ENCODE data around the gene USP25.

USP25 gene

GRCh38 chr21:15768045-15768601, 38.3 kb downstream of the USP25 start:
- no peak for DNase-seq

- no peak for DNase-seq
These were observed 39.1 kb downstream of the USP25 start for GRCh38 chr21:15768853-15769252.

GRCh38 chr21:15771311-15771710, 41.5 kb downstream of the USP25 start:
- no peak for DNase-seq

GRCh38 chr21:15772654-15773053, 42.9 kb downstream of the USP25 start:
- no peak for DNase-seq

GRCh38 chr21:15774590-15774989, 44.8 kb downstream of the USP25 start:
- no peak for DNase-seq

- DNase-seq, result no peak
These were observed 45.5 kb downstream of the USP25 start for GRCh38 chr21:15775291-15775690.

- DNase-seq, result no peak
These were observed 46.2 kb downstream of the USP25 start for GRCh38 chr21:15775981-15776380.

GRCh38 chr21:15776818-15777217, 47.0 kb downstream of the USP25 start:
- DNase-seq, result no peak

GRCh38 chr21:15781986-15782385, 52.2 kb downstream of the USP25 start:
- no peak for DNase-seq

- no peak for DNase-seq
These were observed 59.2 kb downstream of the USP25 start for GRCh38 chr21:15788847-15789523.

- no peak for DNase-seq
These were observed 63.3 kb downstream of the USP25 start for GRCh38 chr21:15793109-15793508.

GRCh38 chr21:15793550-15794235, 63.9 kb downstream of the USP25 start:
- DNase-seq, result no peak

- no peak for DNase-seq
These were observed 64.6 kb downstream of the USP25 start for GRCh38 chr21:15794277-15794912.

GRCh38 chr21:15795533-15795932, 65.8 kb downstream of the USP25 start:
- no peak for DNase-seq

- no peak for DNase-seq
These were observed 68.0 kb downstream of the USP25 start for GRCh38 chr21:15797577-15798363.

GRCh38 chr21:15801352-15801863, 71.6 kb downstream of the USP25 start:
- no peak for DNase-seq

GRCh38 chr21:15804247-15805005, 74.6 kb downstream of the USP25 start:
- DNase-seq, result no peak

- no peak for DNase-seq
These were observed 79.3 kb downstream of the USP25 start for GRCh38 chr21:15809065-15809464.

- no peak for DNase-seq
These were observed 80.0 kb downstream of the USP25 start for GRCh38 chr21:15809818-15810217.

GRCh38 chr21:15815285-15815684, 85.5 kb downstream of the USP25 start:
- DNase-seq, result no peak

GRCh38 chr21:15820327-15820726, 90.5 kb downstream of the USP25 start:
- no peak for DNase-seq

GRCh38 chr21:15820852-15821379, 91.1 kb downstream of the USP25 start:
- DNase-seq, result no peak

All from activated CD4-positive, alpha-beta T cell treated with anti-CD3 and anti-CD28 coated beads, Interleukin-2, amount 50 U/mL, for 16 hours (primary cell).